ENCODE results near the gene BID.

GRCh38 chr22:17802411-17802810 lies 28.1 kb upstream of the BID start:
- TF ChIP-seq POLR2A (IDR thresholded peaks at IDR 0.05; ENCODE audit: low read depth, low read length) = no peak
- TF ChIP-seq POLR2AphosphoS5 (IDR thresholded peaks at IDR 0.05; ENCODE audit: low read depth, low read length) = no peak
- TF ChIP-seq TAF1 (IDR thresholded peaks at IDR 0.05; ENCODE audit: borderline replicate concordance, low read depth, low read length) = no peak

All from GM12892 (cell line).